Neural cell (in vitro differentiated cells): ENCODE measurements around the gene PTPRT. TPM values are rescaled to one million over a fixed set of nuclear protein-coding genes. Genes with fewer than 3 reads are reported as not detected.

Source experiments
- H2AFZ ChIP-seq: fragments of 200-600, 300-800 bp; sonication (generic), shearing (Covaris generic); 2 replicates; pipeline ENCODE4 v1.6.0; 2014; ENCODE audit warnings: low read depth, mild to moderate bottlenecking, antibody characterized with exemption, low read length, moderate library complexity
- H3F3A ChIP-seq: fragments of 200-600 bp; shearing (Covaris generic); 2 replicates; pipeline ENCODE4 v1.6.1; 2016; ENCODE audit warnings: mild to moderate bottlenecking, moderate library complexity, mixed read lengths, antibody characterized with exemption, low read length; ENCODE audit not compliant: insufficient read depth, poor library complexity, severe bottlenecking
- H3K27ac ChIP-seq: fragments of 200-600, 300-800 bp; sonication (generic), shearing (Covaris generic); 2 replicates; pipeline ENCODE4 v1.5.1; 2014; ENCODE audit warnings: mild to moderate bottlenecking, low read length, moderate library complexity
- H3K27me3 ChIP-seq: fragments of 300-800, 200-600 bp; sonication (generic), shearing (Covaris generic); 2 replicates; pipeline ENCODE4 v1.6.0; 2014; ENCODE audit warnings: mild to moderate bottlenecking, low read depth, low read length, moderate library complexity; ENCODE audit not compliant: insufficient read depth
- H3K36me3 ChIP-seq: fragments of 300-800, 200-600 bp; sonication (generic), shearing (Covaris generic); 2 replicates; pipeline ENCODE4 v1.5.1; 2014; ENCODE audit warnings: mild to moderate bottlenecking, antibody characterized with exemption, low read length, moderate library complexity; ENCODE audit not compliant: insufficient read depth
- H3K4me2 ChIP-seq: fragments of 300-800, 200-600 bp; sonication (generic), shearing (Covaris generic); 2 replicates; pipeline ENCODE4 v1.6.0; 2014; ENCODE audit warnings: mild to moderate bottlenecking, low read length
- H3K4me3 ChIP-seq: fragments of 300-800, 200-600 bp; sonication (generic), shearing (Covaris generic); 2 replicates; pipeline ENCODE4 v1.5.1; 2014; ENCODE audit warnings: mild to moderate bottlenecking, low read length, moderate library complexity
- H3K79me2 ChIP-seq: fragments of 200-600 bp; shearing (Covaris generic); replicated peaks from 2 replicates; pipeline ENCODE4 v1.6.0; 2014; ENCODE audit warnings: mild to moderate bottlenecking, low read length, moderate library complexity; ENCODE audit not compliant: insufficient read depth
- H3K9ac ChIP-seq: fragments of 300-800, 200-600 bp; sonication (generic), shearing (Covaris generic); 2 replicates; pipeline ENCODE4 v1.6.1; 2016; ENCODE audit warnings: mild to moderate bottlenecking, low read length, mixed read lengths
- H3K9me2 ChIP-seq: fragments of 200-600 bp; shearing (Covaris generic); 2 replicates; pipeline ENCODE4 v1.6.1; 2016; ENCODE audit warnings: mild to moderate bottlenecking, low read length, mixed read lengths; ENCODE audit not compliant: insufficient read depth
- H3K9me3 ChIP-seq: fragments of 200-600, 300-800 bp; sonication (generic), shearing (Covaris generic); 2 replicates; pipeline ENCODE4 v1.6.1; 2016; ENCODE audit warnings: mild to moderate bottlenecking, mixed run types, low read length, moderate library complexity, mixed read lengths
- H4K20me1 ChIP-seq: fragments of 200-600 bp; shearing (Covaris generic); 2 replicates; pipeline ENCODE4 v1.6.1; 2016; ENCODE audit warnings: mild to moderate bottlenecking, mixed run types; ENCODE audit not compliant: insufficient read depth
- CTCF ChIP-seq: fragments of 450-650 bp; IDR thresholded peaks from 2 replicates; pipeline ENCODE4 v1.5.1; 2014; ENCODE audit warnings: antibody characterized with exemption, mild to moderate bottlenecking, moderate library complexity; ENCODE audit not compliant: poor library complexity, severe bottlenecking
- EP300 ChIP-seq: fragments of 450-650 bp; conservative IDR thresholded peaks from 2 replicates; pipeline ENCODE4 v1.6.1; 2014; ENCODE audit warnings: antibody characterized with exemption, mild to moderate bottlenecking, moderate library complexity; ENCODE audit not compliant: poor library complexity, severe bottlenecking
- EZH2 ChIP-seq: fragments of 200-600, 300-800 bp; shearing (Covaris generic), sonication (generic); IDR thresholded peaks from 2 replicates; pipeline ENCODE4 v1.6.1; 2014; ENCODE audit warnings: antibody characterized with exemption, low read length, borderline replicate concordance, mild to moderate bottlenecking; ENCODE audit not compliant: insufficient read depth, poor library complexity, severe bottlenecking
- MXI1 ChIP-seq: fragments of 450-650 bp; conservative IDR thresholded peaks from 2 replicates; pipeline ENCODE4 v1.6.1; 2014; ENCODE audit warnings: antibody characterized with exemption, mild to moderate bottlenecking; ENCODE audit not compliant: poor library complexity, severe bottlenecking
- POLR2AphosphoS5 ChIP-seq: IDR thresholded peaks from 2 replicates; pipeline ENCODE4 v1.6.1; 2012
- RAD21 ChIP-seq: fragments of 450-650 bp; conservative IDR thresholded peaks from 2 replicates; pipeline ENCODE4 v1.6.1; 2014; ENCODE audit warnings: antibody characterized with exemption, mild to moderate bottlenecking, moderate library complexity
- REST ChIP-seq: IDR thresholded peaks from 2 replicates; pipeline ENCODE4 v1.6.1; 2012; ENCODE audit warnings: borderline replicate concordance
- SMC3 ChIP-seq: fragments of 450-650 bp; conservative IDR thresholded peaks from 2 replicates; pipeline ENCODE4 v1.6.1; 2014; ENCODE audit warnings: antibody characterized with exemption, mild to moderate bottlenecking, moderate library complexity; ENCODE audit not compliant: poor library complexity
- TAF1 ChIP-seq: IDR thresholded peaks from 2 replicates; pipeline ENCODE4 v1.6.1; 2012; ENCODE audit warnings: low read depth
- polyA plus RNA-seq: library from polyadenylated mRNA; depleted of rRNA; stranded (reverse); fragments of >200 nt; gene quantifications from 2 replicates; pipeline ENCODE4 v1.2.3, GENCODE V29; 2014

PTPRT gene
- polyA plus RNA-seq, 1 donor from 2014 or later = 9.2 TPM

GRCh38 chr20:42703744-42704143 lies 486.0 kb downstream of the PTPRT start:
- TF ChIP-seq RAD21 (no peak), EP300 (no peak), POLR2AphosphoS5 (no peak), SMC3 (no peak), REST (no peak), TAF1 (no peak), CTCF (no peak), EZH2 (no peak), MXI1 (no peak)

DNA sequence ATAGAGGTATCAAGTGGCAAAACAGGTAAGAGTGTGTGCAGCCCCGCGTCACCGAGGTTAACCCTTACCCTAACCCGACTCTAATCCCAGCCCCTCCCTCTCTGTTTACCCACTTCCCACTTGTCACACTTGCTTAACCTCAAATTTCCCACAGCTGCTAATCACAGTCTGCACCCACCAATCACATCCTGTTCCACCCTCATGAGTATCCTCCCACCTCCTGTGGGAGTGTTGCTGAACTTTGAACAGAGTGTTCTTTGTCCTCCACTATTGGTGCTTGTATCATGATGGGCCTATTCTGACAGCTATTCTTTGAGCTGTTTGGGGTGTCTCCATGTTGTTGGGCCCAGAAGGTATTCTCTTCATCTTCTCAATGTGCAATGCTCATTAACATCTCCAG lies 487.8 kb downstream of the PTPRT start:
- Histone ChIP-seq H3K9me2 (no peaks in the 10 kb centered on the region), H3K4me3 (no peak overlapping the region), H3K9ac (no peak overlapping the region), H3K27ac (no peak overlapping the region), H3K9me3 (no peaks in the 10 kb centered on the region), H3F3A (no peaks in the 10 kb centered on the region), H3K36me3 (no peaks in the 10 kb centered on the region), H3K27me3 (no peaks in the 10 kb centered on the region), H2AFZ (no peak overlapping the region), H3K79me2 (no peaks in the 10 kb centered on the region), H4K20me1 (no peaks in the 10 kb centered on the region), H3K4me2 (no peak overlapping the region)
- no peak for TF ChIP-seq TAF1
- no peak for TF ChIP-seq REST
- TF ChIP-seq RAD21 = no peak
- no peak for TF ChIP-seq SMC3
- TF ChIP-seq EP300 = no peak
- TF ChIP-seq EZH2 = no peak
- no peak for TF ChIP-seq CTCF
- TF ChIP-seq POLR2AphosphoS5 = no peak
- no peak for TF ChIP-seq MXI1

More at GRCh38 chr20:42703744-42704143, 486.0 kb downstream of the PTPRT start:
- Histone ChIP-seq H3F3A (no peaks in the 10 kb centered on the region), H2AFZ (no peak overlapping the region), H3K27ac (no peak overlapping the region), H3K27me3 (no peaks in the 10 kb centered on the region), H3K9ac (no peak overlapping the region), H3K36me3 (no peaks in the 10 kb centered on the region), H3K4me3 (no peak overlapping the region), H3K9me3 (no peaks in the 10 kb centered on the region), H3K79me2 (no peaks in the 10 kb centered on the region), H3K4me2 (no peak overlapping the region), H3K9me2 (no peaks in the 10 kb centered on the region), H4K20me1 (no peaks in the 10 kb centered on the region)
